GM23248 (cell line): Measurements from ENCODE around the gene DDIAS. TPM values are rescaled to one million over a fixed set of nuclear protein-coding genes. Genes with fewer than 3 reads are reported as not detected.
A peak's percentile ranks its signal among the peaks of the same experiment; 100 is the strongest.
"Not testable (repeated sequence)": the region's sequence is repeated elsewhere in the genome, so short reads cannot be mapped to it uniquely, and the experiment has no call there.

Experiments
- DNase-seq: peaks from one replicate; pipeline ENCODE4 v3.0.0-alpha.2; 2015
- H2AFZ ChIP-seq: fragments of 200-600 bp; sonication (generic); 2 replicates; pipeline ENCODE4 v1.6.1; 2016; ENCODE audit warnings: antibody characterized with exemption
- H3F3A ChIP-seq: fragments of 200-600 bp; sonication (generic); 2 replicates; pipeline ENCODE4 v1.6.1; 2016; ENCODE audit warnings: mild to moderate bottlenecking, antibody characterized with exemption, mixed run types; ENCODE audit not compliant: insufficient read depth
- H3K27ac ChIP-seq: fragments of 200-600 bp; sonication (generic); 2 replicates; pipeline ENCODE4 v1.5.1; 2016; ENCODE audit warnings: mild to moderate bottlenecking
- H3K27me3 ChIP-seq: fragments of 200-600 bp; sonication (generic); replicated peaks from 2 replicates; pipeline ENCODE4 v1.6.1; 2016; ENCODE audit warnings: mild to moderate bottlenecking; ENCODE audit not compliant: insufficient read depth
- H3K36me3 ChIP-seq: fragments of 200-600 bp; sonication (generic); 2 replicates; pipeline ENCODE4 v1.6.1; 2016; ENCODE audit warnings: low read depth, mild to moderate bottlenecking
- H3K4me1 ChIP-seq: fragments of 200-600 bp; sonication (generic); 2 replicates; pipeline ENCODE4 v1.6.1; 2016; ENCODE audit warnings: mild to moderate bottlenecking; ENCODE audit not compliant: insufficient read depth
- H3K4me2 ChIP-seq: fragments of 200-600 bp; sonication (generic); one replicate; pipeline ENCODE4 v1.6.1; 2016; ENCODE audit warnings: mild to moderate bottlenecking; ENCODE audit not compliant: unreplicated experiment
- H3K4me3 ChIP-seq: fragments of 200-600 bp; sonication (generic); 2 replicates; pipeline ENCODE4 v1.5.1; 2016; ENCODE audit warnings: mild to moderate bottlenecking
- H3K79me2 ChIP-seq: fragments of 200-600 bp; sonication (generic); 2 replicates; pipeline ENCODE4 v1.6.1; 2016; ENCODE audit warnings: mild to moderate bottlenecking; ENCODE audit not compliant: insufficient read depth
- H3K9ac ChIP-seq: fragments of 200-600 bp; sonication (generic); 2 replicates; pipeline ENCODE4 v1.6.1; 2016; ENCODE audit warnings: mild to moderate bottlenecking
- H3K9me2 ChIP-seq: fragments of 200-600 bp; sonication (generic); 2 replicates; pipeline ENCODE4 v1.6.1; 2016; ENCODE audit warnings: mixed run types, mild to moderate bottlenecking, moderate library complexity; ENCODE audit not compliant: insufficient read depth
- H3K9me3 ChIP-seq: fragments of 200-600 bp; sonication (generic); one replicate; pipeline ENCODE4 v1.6.1; 2017; ENCODE audit warnings: low read depth
- H4K20me1 ChIP-seq: fragments of 200-600 bp; sonication (generic); 2 replicates; pipeline ENCODE4 v1.6.0; 2016; ENCODE audit not compliant: insufficient read depth
- EZH2 ChIP-seq: fragments of 200-600 bp; sonication (generic); IDR thresholded peaks from 2 replicates; pipeline ENCODE4 v1.6.1; 2018; ENCODE audit warnings: antibody characterized with exemption, mild to moderate bottlenecking; ENCODE audit not compliant: insufficient read depth, poor library complexity, severe bottlenecking
- EZH2phosphoT487 ChIP-seq: fragments of 200-600 bp; sonication (generic); IDR thresholded peaks from 2 replicates; pipeline ENCODE4 v1.6.1; 2018; ENCODE audit warnings: antibody characterized with exemption, moderate library complexity, mild to moderate bottlenecking, low read depth; ENCODE audit not compliant: insufficient read depth
- WGBS, 2 experiments: methylation state at CpG; one replicate each; pipeline ENCODE4 v1.1.6; 2015 to 2017; ENCODE audit warnings: low lambda C conversion rate in 2 of 2, low coverage in 1 of 2; ENCODE audit errors: missing lambda C conversion rate in 2 of 2; 5-methylcytosine and 5-hydroxymethylcytosine counted together
- in situ Hi-C: fragments of 300-500 bp; cut with MboI; formaldehyde crosslinking; loops from 2 replicates; pipeline ENCODE4 v1.15.0; 2020
- polyA plus RNA-seq: library from polyadenylated mRNA; unstranded; fragments of >200 nt; fragmentation: Nextera tagmentation; extraction: Ambion mirVana; gene quantifications from 2 replicates; pipeline ENCODE4 v1.2.1, GENCODE V29; 2016
- total RNA-seq: library from RNA; depleted of rRNA; stranded (reverse); fragments of >200 nt; shearing (Covaris generic); gene quantifications from 2 replicates; pipeline ENCODE4 v1.2.3, GENCODE V29; 2014

Gene DDIAS
- total and polyA plus RNA-seq, 2 experiments from 2014 or later, result 5.0 to 5.4 TPM

DNA sequence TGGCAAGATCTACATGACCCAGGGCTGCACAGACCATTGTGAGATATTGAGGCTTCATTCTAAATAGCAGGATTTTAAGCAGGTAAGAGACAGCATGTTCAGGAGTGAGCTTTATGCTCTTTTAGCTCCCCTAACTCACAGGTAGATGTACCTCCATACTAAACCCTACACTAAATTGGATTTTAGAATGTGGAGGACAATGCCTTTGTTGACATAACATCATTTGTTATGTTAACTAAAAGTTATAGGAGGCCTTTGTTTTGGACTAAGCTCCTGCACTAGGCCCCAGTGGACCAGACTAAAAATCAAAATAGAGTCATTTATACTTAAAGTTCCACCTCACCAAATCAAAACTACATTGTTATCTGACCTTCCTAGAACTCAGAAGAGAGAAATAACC lies 6.8 kb downstream of the DDIAS start:
- DNase-seq, result no peak
- no peaks in the 10 kb centered on the region for H3K27me3 ChIP-seq
- H3K36me3 ChIP-seq, result no peaks in the 10 kb centered on the region
- in situ Hi-C loops, result loop anchor here (10.0 kb wide), 2 partner anchors 256 to 346 kb away; no protein-coding TSS in a partner anchor
- H3K9me3 ChIP-seq, result no peaks in the 10 kb centered on the region
- H3F3A ChIP-seq, result no peaks in the 10 kb centered on the region
- no peak overlapping the region for H3K9ac ChIP-seq
- H3K27ac ChIP-seq, result no peak overlapping the region
- peak overlapping the region; percentile 60 for H2AFZ ChIP-seq
- H3K4me3 ChIP-seq, result no peak overlapping the region
- H3K4me2 ChIP-seq, result no peak overlapping the region
- no peaks in the 10 kb centered on the region for H3K9me2 ChIP-seq
- no peaks in the 10 kb centered on the region for H4K20me1 ChIP-seq
- H3K4me1 ChIP-seq, result peaks cover 10% of the 10 kb centered on the region; the same call in 1 of the 2 replicates
- peaks cover 16% of the 10 kb centered on the region; the same call in 1 of the 2 replicates for H3K79me2 ChIP-seq
- TF ChIP-seq EZH2phosphoT487 (no peak), EZH2 (no peak)

DNA sequence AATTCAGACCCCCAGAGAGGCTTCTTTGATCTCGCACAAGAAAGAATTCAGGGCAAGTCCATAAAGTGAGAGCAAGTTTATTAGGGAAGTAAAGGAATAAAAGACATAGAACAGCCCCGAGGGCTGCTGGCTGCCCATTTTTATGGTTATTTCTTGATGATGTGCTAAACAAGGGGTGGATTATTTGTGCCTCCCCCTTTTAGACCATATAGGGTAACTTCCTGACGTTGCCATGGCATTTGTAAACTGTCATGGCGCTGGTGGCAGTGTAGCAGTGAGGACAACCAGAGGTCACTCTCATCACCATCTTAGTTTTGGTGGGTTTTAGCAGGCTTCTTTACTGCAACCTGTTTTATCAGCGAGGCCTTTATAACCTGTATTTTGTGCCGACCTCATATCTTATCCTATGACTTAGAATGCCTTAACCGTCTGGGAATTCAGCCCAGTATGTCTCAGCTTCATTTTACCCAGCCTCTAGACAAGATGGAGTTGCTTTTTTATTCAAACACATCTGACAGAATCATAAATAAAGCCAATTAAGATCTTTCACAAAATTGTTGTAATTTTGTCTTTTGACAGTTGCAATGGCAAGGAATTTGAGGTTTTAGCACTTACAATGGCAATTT lies 7.6 kb downstream of the DDIAS start:
- TF ChIP-seq EZH2 (no peak), EZH2phosphoT487 (no peak)
- Histone ChIP-seq H3K27ac (no peak overlapping the region), H3K4me3 (no peak overlapping the region), H3K9me3 (no peaks in the 10 kb centered on the region), H3K27me3 (no peaks in the 10 kb centered on the region), H4K20me1 (no peaks in the 10 kb centered on the region), H2AFZ (peak overlapping the region; percentile 60), H3F3A (no peaks in the 10 kb centered on the region), H3K4me2 (no peak overlapping the region), H3K9ac (no peak overlapping the region), H3K4me1 (peaks cover 10% of the 10 kb centered on the region; the same call in 1 of the 2 replicates), H3K79me2 (peaks cover 16% of the 10 kb centered on the region; the same call in 1 of the 2 replicates), H3K36me3 (no peaks in the 10 kb centered on the region), H3K9me2 (no peaks in the 10 kb centered on the region)
- 81 to 85% methylated on average over 7 of the region's 7 CpGs for WGBS, 2 experiments
- DNase-seq, result no peak
- in situ Hi-C loops, result loop anchor here (10.0 kb wide), 2 partner anchors 256 to 346 kb away; no protein-coding TSS in a partner anchor

DNA sequence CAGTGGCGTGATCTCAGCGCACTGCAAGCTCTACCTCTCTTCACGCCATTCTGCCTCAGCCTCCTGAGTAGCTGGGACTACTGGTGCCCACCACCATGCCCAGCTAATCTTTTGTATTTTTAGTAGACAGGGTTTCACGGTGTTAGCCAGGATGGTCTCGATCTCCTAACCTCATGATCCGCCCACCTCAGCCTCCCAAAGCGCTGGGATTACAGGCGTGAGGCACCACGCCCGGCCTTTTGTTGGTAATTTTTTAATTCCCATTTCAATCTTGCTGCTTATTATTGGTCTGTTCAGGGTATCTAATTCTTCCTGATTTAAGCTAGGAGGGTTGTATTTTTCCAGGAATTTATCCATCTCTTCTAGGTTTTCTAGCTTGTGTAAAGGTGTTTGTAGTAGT lies 18.2 kb downstream of the DDIAS start:
- H2AFZ ChIP-seq, H3K27me3 ChIP-seq, DNase-seq, H3K36me3 ChIP-seq, H3K4me3 ChIP-seq, H3K4me1 ChIP-seq, H3K27ac ChIP-seq, H3K9me2 ChIP-seq, H3K9me3 ChIP-seq, H4K20me1 ChIP-seq, H3K9ac ChIP-seq, H3F3A ChIP-seq, in situ Hi-C loops, H3K4me2 ChIP-seq, H3K79me2 ChIP-seq: not testable (repeated sequence)
- WGBS, 2 experiments, result 88 to 90% methylated on average over 10 of the region's 10 CpGs

DNA sequence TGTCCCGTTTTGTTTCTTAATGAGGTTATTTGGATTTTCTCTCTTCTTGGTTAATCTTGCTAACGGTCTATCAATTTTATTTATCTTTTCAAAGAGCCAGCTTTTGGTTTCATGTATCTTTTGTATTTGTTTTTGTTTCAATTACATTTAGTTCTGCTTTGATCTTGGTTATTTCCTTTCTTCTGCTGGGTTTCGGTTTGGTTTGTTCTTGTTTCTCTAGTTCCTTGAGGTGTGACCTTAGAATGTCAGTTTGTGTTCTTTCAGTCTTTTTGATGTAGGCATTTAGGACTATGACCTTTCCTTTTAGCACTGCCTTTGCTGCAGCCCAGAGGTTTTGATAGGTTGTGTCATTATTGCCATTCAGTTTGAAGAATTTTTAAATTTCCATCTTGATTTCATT lies 18.7 kb downstream of the DDIAS start:
- H3K4me3 ChIP-seq, H3K4me1 ChIP-seq, H4K20me1 ChIP-seq, H2AFZ ChIP-seq, H3K27ac ChIP-seq, H3K79me2 ChIP-seq, H3K36me3 ChIP-seq, H3K27me3 ChIP-seq, H3K9me3 ChIP-seq, H3K4me2 ChIP-seq, DNase-seq, H3K9ac ChIP-seq, H3F3A ChIP-seq, in situ Hi-C loops, H3K9me2 ChIP-seq: not testable (repeated sequence)
- 98 to 100% methylated on average over 3 of the region's 3 CpGs for WGBS, 2 experiments

DNA sequence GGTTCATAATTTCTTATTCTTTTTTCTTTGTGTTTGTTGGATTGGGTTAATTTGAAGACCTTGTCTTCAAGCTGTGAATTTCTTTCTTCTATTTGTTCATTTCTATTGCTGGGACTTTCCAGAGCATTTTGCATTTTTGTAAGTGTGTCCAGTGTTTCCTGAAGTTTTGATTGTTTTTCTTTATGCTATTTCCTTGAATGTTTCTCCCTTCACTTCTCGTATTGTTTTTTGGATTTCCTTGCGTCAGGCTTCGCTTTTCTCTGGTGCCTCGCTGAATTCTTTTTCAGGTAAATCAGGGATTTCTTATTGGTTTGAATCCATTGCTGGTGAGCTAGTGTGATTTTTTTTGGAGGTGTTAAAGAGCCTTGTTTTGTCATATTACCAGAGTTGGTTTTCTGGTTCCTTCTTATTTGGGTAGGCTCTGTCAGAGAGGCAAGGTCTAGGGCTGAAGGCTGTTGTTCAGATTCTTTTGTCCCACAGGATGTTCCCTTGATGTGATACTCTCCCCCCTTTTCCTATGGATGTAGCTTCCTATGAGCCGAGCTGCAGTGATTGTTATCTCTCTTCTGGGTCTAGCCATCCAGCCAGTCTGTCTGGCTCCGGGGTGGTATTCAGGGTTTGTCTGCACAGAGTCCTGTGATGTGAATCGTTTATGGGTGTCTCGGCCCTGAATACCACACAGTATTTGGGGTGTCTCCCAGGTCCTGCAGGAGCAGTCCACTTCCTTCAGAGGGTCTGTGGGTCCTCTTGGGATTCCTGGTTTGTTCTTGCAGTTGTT lies 21.0 kb downstream of the DDIAS start:
- in situ Hi-C loops, H3K27ac ChIP-seq, H3K4me2 ChIP-seq: not testable (repeated sequence)

More for the DNA sequence above, 21.0 kb downstream of the DDIAS start:
- H3K27me3 ChIP-seq, H3K4me3 ChIP-seq, H4K20me1 ChIP-seq, H3K9me3 ChIP-seq, H3K36me3 ChIP-seq, H3F3A ChIP-seq, H3K4me1 ChIP-seq, H3K9me2 ChIP-seq, H3K9ac ChIP-seq, H3K79me2 ChIP-seq: not testable (repeated sequence)
- DNase-seq, result peak; percentile 5
- WGBS, 2 experiments, result 71 to 76% methylated on average over 8 of the region's 8 CpGs
- H2AFZ ChIP-seq, result peak overlapping the region; percentile 66
